ENCODE measurements around the gene PTMS.

Gene PTMS

DNA sequence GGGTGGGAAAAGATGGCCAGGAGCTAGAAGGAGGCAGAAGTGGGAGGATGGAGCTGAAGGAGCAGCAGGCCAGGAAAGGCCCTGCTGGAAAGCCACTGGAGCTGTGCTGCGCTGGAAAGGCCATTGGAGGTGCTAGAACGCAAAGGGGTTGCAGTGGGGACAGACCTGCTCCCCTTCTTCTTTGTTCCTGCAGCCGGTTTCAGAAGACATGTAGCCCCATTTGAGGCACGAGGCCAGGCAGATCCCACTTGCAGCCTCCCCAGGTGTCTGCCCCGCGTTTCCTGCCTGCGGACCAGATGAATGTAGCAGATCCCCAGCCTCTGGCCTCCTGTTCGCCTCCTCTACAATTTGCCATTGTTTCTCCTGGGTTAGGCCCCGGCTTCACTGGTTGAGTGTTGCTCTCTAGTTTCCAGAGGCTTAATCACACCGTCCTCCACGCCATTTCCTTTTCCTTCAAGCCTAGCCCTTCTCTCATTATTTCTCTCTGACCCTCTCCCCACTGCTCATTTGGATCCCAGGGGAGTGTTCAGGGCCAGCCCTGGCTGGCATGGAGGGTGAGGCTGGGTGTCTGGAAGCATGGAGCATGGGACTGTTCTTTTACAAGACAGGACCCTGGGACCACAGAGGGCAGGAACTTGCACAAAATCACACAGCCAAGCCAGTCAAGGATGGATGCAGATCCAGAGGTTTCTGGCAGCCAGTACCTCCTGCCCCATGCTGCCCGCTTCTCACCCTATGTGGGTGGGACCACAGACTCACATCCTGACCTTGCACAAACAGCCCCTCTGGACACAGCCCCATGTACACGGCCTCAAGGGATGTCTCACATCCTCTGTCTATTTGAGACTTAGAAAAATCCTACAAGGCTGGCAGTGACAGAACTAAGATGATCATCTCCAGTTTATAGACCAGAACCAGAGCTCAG lies 53.2 kb downstream of the PTMS start:
- TF ChIP-seq, protein P1, sequence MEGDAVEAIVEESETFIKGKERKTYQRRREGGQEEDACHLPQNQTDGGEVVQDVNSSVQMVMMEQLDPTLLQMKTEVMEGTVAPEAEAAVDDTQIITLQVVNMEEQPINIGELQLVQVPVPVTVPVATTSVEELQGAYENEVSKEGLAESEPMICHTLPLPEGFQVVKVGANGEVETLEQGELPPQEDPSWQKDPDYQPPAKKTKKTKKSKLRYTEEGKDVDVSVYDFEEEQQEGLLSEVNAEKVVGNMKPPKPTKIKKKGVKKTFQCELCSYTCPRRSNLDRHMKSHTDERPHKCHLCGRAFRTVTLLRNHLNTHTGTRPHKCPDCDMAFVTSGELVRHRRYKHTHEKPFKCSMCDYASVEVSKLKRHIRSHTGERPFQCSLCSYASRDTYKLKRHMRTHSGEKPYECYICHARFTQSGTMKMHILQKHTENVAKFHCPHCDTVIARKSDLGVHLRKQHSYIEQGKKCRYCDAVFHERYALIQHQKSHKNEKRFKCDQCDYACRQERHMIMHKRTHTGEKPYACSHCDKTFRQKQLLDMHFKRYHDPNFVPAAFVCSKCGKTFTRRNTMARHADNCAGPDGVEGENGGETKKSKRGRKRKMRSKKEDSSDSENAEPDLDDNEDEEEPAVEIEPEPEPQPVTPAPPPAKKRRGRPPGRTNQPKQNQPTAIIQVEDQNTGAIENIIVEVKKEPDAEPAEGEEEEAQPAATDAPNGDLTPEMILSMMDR (IDR thresholded peaks at IDR 0.05; ENCODE audit: low read depth, low read length): no peak
- no peak for DNase-seq (ENCODE audit: extremely low read depth, low read depth)

DNA sequence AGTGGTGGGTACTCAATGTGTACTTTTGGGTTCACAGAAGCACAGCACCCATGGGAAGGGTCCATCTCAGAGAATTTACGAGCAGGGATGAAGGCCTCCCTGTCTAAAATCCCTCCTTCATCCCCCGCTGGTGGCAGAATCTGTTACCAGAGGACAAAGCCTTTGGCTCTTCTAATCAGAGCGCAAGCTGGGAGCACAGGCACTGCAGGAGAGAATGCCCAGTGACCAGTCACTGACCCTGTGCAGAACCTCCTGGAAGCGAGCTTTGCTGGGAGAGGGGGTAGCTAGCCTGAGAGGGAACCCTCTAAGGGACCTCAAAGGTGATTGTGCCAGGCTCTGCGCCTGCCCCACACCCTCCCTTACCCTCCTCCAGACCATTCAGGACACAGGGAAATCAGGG lies 54.0 kb downstream of the PTMS start:
- DNase-seq (ENCODE audit: extremely low read depth, low read depth): no peak
- TF ChIP-seq, protein P1 (IDR thresholded peaks at IDR 0.05; ENCODE audit: low read depth, low read length): no peak

Measured in AG09319 (cell line).